Suprapubic skin (tissue), 4 donors: ENCODE results near the gene EML4.
"Not testable (repeated sequence)": the region's sequence is repeated elsewhere in the genome, so short reads cannot be mapped to it uniquely, and the experiment has no call there.

Source experiments
- CTCF ChIP-seq, 2 donors: fragments of 200-600 bp in 1 of 2; fragments of 450-650 bp in 1 of 2; sonication (generic) in 1 of 2; IDR thresholded peaks; one replicate each; pipeline ENCODE4 v1.5.1; 2016 to 2019; ENCODE audit warnings: antibody characterized with exemption in 2 of 2, mild to moderate bottlenecking in 1 of 2, moderate library complexity in 1 of 2
- POLR2A ChIP-seq, 2 donors: fragments of 450-650 bp; IDR thresholded peaks; one replicate each; pipeline ENCODE4 v1.6.1; 2017; ENCODE audit warnings: antibody characterized with exemption in 2 of 2, mild to moderate bottlenecking in 2 of 2, moderate library complexity in 2 of 2
- POLR2AphosphoS5 ChIP-seq, 3 donors: sonication (generic); formaldehyde crosslinking; IDR thresholded peaks; one replicate each; pipeline ENCODE4 v1.6.1; 2017; ENCODE audit warnings: antibody characterized with exemption in 3 of 3

GRCh38 chr2:42380026-42380425, 210.9 kb downstream of the EML4 start:
- TF ChIP-seq CTCF, POLR2A, POLR2AphosphoS5 (IDR thresholded peaks at IDR 0.05): not testable (repeated sequence)
